ENCODE measurements around the gene TCOF1.

TCOF1 gene

GRCh38 chr5:150431574-150431973 is 74.1 kb downstream of the TCOF1 start:
- no peak for DNase-seq

DNA sequence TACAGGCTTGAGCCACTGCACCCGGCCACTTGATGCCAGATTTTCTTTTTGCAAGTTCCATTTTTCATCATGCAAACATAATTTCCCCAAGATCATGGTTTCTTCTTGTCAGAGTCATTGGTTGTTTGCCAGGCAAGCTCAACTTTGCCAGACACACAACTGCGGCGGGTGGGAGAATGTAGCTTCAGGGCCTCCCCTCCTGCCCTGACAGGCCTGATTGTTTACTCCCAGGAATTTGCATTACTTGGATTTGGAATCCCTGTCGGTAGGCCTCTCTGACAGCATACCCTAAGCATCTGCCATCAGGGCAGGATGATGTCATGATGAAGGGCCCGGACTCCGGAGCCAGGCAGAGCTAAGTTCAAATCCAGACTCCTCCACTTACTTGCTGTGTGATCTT is 77.0 kb downstream of the TCOF1 start:
- DNase-seq: no peak

GRCh38 chr5:150436141-150436680 is 78.7 kb downstream of the TCOF1 start:
- peak; percentile 60 for DNase-seq

GRCh38 chr5:150438873-150439546 is 81.5 kb downstream of the TCOF1 start:
- no peak for DNase-seq

DNA sequence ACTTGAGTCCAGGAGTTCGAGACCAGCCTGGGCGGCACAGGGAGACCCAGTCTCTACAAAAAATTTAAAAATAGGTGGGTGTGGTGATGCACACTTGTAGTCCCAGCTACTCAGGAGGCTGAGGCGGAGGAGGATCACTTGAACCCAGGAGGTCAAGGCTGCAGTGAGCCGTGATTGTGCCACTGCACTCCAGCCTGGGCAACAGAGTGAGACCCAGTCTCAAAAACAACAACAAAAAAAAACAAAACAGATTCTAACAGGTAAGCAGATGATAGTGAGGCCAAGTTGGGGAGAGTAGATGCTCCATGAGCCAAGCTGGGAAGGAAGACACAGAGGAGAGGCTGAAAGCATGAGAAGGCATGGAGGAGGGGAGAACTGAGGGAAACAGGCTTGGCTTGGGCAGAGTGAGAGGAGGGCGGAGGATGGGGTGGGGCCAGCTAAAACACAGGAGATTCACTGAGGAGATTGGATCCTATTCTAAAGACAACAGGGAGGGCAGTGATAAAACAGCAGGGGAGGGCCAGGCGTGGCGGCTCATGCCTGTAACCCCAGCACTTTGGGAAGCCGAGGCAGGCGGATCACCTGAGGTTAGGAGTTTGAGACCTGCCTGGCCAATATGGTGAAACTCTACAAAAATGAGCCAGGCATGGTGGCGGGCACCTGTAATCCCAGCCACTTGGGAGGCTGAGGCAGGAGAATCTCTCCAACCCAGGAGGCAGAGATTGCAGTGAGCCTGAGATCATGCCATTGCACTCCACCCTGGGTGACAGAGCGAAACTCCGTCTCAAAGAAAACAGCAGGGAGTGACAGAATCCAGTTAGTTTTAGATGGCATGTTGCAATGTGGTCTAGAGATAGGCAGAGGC is 83.7 kb downstream of the TCOF1 start:
- DNase-seq: no peak

DNA sequence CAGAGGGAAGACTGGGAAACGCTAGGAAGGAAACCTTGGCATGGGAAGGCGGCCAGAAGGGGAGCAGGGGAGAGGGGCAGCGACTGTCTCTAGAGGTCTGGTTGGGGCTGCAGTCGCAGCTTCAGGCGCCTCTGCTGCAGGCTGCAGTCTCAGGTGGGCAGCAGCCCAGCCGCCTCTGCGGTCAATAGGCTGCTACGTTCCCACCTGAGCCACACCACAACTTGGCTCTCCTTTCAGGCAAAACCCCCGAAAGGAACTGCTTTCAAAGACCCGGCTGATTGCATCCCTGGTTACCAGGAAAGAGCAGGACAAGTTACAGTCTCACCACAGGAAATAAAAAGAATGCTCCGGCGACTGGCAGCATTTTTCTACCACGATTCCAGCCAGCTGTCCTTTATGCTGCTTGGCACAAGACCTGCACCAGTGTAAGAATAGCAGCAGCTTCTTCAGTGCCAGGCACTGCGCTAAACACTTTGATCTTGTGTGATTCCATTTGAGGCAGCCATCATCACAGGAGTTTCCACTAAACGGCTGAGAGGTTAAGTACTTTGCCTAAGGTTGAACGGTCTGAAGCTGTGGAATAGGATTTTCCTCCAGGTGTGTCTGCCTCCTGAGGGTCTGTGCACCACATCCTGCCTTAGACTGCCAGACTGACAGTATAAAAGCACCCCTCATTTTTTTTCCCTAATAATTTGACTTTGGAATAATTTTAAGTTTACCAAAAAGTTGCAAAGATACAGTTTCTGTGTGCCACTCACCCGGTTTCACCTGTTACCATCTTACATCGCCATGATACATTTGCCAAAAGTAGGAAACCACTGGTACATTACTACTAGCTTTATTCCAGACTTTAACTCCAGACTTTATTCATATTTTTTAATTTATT is 84.6 kb downstream of the TCOF1 start:
- peak; percentile 57 for DNase-seq

DNA sequence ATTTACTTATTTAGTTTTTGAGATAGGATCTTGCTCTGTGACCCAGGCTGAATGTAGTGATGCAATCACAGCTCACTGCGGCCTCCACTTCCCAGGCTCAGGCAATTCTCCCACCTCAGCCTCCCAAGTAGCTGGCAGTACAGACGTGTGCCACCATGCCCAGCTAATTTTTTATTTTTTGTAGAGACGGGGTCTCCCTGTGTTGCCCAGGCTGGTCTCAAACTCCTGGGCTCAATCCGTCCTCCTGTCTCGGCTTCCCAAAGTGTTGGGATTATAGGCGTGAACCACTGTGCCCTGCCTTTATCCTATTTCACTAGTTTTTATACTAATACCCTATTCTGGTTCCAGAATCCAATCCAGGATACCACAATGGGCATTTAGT is 85.2 kb downstream of the TCOF1 start:
- peak; percentile 43 for DNase-seq

- DNase-seq: peak; percentile 45
Measured at GRCh38 chr5:150443242-150444075, 86.0 kb downstream of the TCOF1 start.

DNA sequence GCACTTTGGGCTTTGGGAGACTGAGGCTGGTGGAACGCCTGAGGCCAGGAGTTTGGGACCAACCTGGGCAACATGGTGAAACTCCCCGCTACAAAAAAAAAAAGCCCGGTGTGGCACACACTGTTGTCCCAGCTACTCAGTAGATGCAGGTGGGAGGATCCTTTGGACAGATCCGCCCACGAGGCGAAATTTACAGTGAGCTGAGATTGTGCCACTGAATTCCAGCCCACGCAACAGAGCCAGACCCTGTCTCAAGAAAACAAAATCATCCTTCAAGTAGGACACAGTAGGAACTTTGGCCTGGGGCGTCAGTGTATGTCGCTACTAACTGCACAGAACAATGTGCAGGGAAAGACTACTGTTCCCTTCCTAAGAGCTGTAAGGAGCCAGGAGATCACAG is 87.3 kb downstream of the TCOF1 start:
- no peak for DNase-seq

- DNase-seq: no peak
Measured at GRCh38 chr5:150446088-150446487, 88.6 kb downstream of the TCOF1 start.

- no peak for DNase-seq
Measured at GRCh38 chr5:150446583-150446982, 89.1 kb downstream of the TCOF1 start.

- DNase-seq: no peak
Measured at GRCh38 chr5:150447188-150447587, 89.7 kb downstream of the TCOF1 start.

DNA sequence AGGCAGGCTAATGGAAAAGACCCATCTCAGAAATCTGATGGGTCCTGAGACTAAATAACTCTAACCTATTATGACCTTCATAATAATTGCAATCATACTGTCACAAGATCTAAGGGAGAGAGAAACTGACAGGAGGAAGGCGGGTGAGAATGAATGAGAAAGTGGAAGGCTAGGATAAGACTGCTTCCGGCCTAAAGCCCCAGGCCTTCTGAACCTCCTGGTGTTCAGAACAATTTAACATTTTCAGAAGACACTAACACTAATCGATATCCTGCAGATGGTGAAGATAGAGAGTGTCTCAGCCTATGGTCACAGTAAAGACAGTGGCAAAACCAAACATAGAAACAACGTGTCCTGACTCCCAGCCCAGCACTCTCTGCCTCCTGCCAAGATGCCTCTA is 90.8 kb downstream of the TCOF1 start:
- DNase-seq: no peak

DNA sequence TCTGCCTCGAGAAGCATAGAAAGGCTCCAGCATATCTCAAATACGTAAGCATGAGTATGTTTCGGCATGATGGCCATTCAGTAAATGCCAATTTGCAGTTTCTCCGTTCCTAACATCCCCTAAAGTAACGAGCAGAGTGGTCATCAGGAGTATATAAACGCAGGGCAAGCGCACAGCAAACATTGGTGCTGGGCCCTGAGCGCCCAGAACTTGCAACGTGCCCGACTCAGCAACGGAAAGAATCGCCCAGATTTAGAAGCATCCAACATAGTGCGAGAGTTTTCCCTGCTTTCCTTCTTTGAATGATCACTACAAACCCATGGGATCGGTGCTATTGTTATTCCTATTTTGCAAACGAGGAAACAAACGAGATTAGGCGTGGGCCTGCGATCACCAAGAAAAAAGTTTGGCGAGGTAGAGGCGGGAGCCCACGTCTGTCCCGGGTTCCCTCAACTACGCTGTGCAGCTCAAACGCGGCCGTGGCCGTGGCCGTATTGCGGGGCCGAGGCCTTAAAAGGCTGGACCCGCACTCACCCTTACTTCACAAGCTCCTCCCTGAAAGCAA is 91.5 kb downstream of the TCOF1 start:
- DNase-seq: no peak

Measured in DMS 273 treated with DMSO at 0.1 percent for 48 hours (cell line).